DMS79 treated with DMSO at 0.1 percent for 48 hours (cell line): ENCODE measurements around the gene INPP5A.
"Not testable (repeated sequence)": the region's sequence is repeated elsewhere in the genome, so short reads cannot be mapped to it uniquely, and the experiment has no call there.

ENCODE experiments used
- DNase-seq: peaks from one replicate; lab custom pipeline; 2025; lab: John Stamatoyannopoulos, UW

Gene INPP5A

GRCh38 chr10:132583456-132583855, 45.9 kb downstream of the INPP5A start:
- no peak for DNase-seq

DNA sequence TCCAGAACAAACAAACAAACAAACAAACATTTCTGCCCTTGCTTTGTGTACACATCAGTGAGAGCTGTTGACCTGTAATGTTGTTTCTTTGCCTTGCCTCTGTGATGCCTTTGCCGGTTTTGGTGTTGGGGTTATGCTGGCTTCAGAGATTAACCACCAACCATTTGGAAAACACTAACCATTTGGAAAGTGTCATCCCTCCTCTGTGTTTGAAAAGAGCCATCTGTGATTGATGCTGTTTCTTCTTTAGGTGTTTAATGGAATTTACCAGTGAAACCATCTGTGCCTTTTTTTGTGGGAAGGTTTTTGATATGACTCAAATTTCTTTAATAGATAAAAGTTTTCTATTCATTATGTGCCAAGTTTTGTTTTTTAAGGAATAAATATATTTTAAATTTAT, 46.5 kb downstream of the INPP5A start:
- no peak for DNase-seq

GRCh38 chr10:132585732-132586722, 48.4 kb downstream of the INPP5A start:
- DNase-seq = no peak

DNA sequence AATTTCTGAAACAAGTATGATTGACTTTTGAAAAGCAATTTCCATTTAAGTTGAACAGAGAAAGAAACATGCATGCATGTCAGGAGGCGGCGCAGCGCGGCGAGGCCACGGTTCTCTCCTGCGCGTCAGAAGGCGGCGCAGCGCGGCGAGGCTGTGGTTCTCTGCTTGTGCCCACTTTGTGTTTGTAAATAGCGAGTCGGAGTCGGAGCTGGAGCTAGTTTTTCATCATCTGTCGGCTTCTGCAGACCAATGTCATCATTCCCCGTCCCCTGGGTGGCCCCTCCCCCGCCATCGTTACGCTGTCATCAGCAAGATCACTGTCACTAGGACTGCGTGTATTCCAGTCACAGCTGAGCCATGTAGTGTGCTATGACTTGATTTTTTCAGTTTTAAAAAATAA, 49.2 kb downstream of the INPP5A start:
- no peak for DNase-seq

GRCh38 chr10:132587175-132587574, 49.6 kb downstream of the INPP5A start:
- DNase-seq = no peak

DNA sequence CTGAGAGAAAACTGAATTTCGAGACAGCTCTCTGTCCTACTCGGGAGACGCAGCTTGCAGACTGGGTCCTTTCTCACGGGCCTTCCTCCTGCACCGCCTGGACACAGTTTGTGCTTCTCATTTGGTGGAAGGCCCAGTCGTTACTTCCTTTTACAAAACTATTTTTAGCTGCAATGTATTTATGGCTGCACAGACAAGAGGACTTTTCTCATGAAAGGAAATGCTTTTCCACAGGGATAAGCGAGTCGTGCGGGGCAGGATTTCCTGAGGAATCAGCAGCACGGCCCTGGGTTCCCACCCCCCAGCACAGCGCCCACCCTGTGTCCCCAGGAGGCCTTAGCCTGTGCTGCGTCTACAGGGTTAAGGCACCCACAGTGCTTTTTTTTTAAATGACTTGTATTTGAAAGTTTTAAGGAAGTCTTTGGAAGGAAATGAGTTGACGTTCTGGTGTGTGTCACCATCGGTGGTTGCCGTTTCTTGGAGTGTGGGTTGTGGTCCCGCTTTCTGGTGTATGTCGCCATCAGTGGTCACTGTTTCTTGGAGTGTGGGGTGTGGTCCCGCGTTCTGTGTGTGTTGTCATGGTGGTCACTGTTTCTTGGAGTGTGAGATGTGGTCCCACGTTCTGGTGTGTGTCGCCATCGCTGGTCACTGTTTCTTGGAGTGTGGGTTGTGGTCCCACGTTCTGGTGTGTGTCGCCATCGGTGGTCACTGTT, 50.9 kb downstream of the INPP5A start:
- DNase-seq = no peak

GRCh38 chr10:132589015-132589414, 51.4 kb downstream of the INPP5A start:
- no peak for DNase-seq

DNA sequence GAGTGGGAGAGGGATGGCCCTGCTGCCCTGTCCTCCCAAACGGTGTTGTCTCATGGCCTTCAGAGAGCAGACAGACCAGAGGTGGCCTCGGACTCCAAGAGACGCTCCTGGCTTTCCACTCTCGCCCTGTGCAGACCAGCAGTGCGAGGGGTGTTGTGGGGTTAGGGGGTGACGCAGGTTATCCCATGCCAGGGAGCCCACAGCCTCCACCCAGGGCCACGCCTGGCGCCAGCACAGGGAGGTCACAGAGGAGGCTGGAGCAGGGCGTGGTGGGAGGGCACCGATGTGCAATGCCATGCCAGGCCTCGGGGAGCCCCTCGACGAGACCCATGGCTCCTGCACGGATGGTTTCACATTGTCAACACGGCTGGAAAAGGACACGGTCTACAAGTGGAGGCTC, 52.1 kb downstream of the INPP5A start:
- no peak for DNase-seq

DNA sequence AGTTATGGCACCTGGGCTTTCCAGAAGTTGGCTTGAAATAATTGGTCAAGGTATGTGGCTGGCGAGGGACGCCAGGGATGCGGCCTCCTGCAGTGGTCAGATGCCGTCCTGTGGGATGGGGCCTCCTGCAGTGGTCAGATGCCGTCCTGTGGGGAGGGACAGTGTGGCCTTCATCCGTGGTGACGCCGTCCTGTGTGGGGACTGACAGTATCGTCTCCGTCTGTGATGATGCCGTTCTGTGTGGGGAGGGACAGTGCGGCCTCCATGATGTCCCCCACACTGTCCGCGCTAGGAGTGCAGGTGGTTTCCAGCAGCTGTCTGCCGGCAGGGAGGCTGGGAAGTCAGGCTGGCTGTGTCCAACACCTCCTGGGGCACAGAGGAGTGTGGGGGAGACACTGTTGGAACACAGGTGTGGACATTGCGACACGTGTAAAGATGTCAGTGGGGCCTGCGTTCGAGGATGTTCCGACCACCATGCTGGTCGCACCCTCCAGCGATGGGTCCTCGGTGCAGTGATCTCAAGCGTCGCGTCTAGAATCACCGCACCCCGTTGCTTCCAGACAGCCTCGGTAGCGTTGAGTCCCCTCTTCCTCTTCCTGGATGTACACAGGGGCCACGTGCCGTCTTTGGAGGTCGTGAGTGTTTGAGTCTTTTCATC, 52.6 kb downstream of the INPP5A start:
- DNase-seq = no peak

DNA sequence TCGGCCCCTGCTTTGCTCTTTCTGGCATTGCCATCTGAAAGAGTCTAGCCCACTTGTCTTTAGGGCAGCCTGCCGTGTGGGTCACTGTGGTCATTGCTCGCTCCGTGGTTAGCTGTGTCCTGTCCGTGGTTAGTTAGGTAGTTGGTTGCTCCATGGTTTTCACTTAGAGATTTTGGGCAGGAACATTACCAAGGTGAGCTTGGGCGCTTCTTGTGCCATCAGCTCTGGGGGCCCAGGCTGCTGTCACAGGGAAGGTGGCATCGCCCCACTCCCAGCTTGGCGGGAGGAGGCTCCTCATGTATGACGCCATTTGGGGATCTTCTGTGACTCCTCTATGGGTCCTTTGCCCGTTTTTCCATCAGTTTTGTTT, 53.1 kb downstream of the INPP5A start:
- DNase-seq = no peak

- no peak for DNase-seq
Measured at GRCh38 chr10:132591166-132591971, 53.8 kb downstream of the INPP5A start.

- no peak for DNase-seq
Measured at GRCh38 chr10:132592790-132593383, 55.3 kb downstream of the INPP5A start.

DNA sequence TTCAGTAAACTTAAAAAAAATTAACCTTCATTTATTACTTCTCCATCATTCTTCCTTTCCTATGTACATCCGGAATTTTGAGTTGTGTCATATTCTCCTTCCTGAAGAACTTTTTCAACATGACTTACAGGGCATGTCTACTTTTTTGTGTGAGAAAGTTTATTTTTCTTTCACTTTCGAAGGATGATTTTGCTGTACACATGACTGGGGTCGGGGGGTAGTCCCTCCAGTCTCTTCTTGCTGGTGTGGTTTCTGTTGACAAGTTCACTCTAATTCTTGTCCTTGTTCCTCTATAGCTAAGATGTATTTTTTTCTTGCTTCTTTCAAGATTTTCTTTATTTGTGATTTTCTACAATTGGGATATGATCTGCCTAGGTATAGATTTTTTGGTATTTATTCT, 55.8 kb downstream of the INPP5A start:
- no peak for DNase-seq

DNA sequence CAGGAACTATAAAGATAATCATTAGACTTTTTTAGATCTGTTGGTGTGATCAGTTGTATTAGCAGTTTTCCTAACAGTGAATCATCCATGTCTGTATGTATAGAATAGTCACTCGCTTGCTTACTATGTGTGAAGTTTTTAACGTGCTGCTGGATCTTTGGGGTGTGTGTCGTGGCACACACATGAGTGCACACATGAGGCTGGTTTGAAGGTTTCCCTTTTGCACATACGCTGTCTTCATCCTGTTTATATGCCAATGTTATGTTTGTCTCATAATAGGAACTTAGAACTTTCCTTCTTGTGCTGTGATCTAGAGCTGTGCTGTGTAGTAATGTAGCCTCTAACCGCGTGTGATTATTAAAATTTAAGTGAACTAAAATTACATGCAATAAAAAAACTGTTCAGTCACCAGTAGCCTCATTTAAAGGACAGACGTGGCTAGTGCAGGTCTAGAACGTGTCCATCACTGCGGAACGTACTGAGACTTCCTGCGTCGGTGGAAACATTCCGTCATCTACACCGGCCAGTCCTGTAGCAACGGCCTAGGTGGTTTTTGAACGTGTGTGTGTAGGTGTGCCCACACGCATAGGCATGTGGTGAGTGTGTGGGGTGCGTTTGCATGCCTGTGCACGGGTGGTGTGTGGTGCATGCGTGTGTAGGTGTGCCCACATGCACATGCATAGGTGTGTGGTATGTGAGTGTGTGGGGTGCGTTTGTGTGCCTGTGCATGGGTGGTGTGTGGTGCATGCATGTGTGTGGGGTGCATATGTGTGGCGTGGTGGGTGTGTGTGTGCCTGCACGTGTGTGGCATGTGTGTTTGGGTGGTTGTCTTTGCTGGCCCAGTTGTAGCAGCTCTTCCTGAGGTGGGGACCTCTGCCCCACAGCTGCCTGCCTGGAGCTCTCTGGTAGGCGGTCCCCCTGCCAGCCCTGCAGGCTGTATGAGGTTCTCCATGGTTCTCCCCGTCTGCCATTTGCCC, 56.6 kb downstream of the INPP5A start:
- no peak for DNase-seq

- no peak for DNase-seq
Measured at GRCh38 chr10:132595021-132595420, 57.4 kb downstream of the INPP5A start.

GRCh38 chr10:132595854-132596253, 58.3 kb downstream of the INPP5A start:
- DNase-seq = no peak

- DNase-seq = no peak
Measured at GRCh38 chr10:132596742-132597279, 59.2 kb downstream of the INPP5A start.

DNA sequence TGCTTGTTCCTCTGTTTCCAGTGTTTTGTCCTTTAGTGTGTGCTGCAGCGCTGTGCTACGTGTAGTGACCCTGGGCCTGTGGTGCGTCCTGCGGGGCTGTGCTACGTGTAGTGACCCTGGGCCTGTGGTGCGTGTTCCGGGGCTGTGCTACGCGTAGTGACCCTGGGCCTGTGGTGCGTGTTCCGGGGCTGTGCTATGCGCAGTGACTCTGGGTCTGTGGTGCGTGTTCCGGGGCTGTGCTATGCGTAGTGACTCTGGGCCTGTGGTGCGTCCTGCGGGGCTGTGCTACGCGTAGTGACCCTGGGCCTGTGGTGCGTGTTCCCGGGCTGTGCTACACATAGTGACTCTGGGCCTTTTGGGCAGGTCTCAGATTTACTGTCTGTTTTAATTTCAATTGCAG, 60.1 kb downstream of the INPP5A start:
- DNase-seq = no peak

DNA sequence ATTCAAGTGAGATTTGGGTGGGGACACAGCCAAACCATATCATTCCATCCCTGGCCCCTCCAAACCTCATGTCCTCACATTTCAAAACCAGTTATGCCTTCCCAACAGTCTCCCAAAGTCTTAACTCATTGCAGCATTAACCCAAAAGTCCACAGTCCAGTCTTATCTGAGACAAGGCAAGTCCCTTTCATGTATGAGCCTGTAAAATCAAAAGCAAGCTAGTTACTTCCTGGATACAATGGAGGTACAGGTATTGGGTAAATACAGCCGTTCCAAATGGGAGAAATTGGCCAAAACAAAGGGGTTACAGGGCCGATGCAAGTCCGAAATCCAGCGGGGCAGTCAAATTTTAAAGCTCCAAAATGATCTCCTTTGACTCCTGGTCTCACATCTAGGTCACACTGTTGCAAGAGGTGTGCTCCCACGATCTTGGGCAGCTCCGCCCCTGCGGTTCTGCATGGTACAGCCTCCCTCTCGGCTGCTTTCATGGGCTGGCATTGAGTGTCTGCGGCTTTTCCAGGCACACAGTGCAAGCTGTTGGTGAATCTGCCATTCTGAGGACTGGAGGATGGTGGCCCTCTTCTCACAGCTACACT, 61.5 kb downstream of the INPP5A start:
- not testable (repeated sequence) for DNase-seq

GRCh38 chr10:132599732-132600131, 62.1 kb downstream of the INPP5A start:
- DNase-seq = no peak
